SU-DHL-6 (cell line): Measurements from ENCODE around the gene APOC3.
"Not testable (repeated sequence)": the region's sequence is repeated elsewhere in the genome, so short reads cannot be mapped to it uniquely, and the experiment has no call there.

Experiments
- H2AFZ ChIP-seq: fragments of 200-600 bp; sonication (generic); 2 replicates; pipeline ENCODE4 v1.6.1; 2014; ENCODE audit warnings: low read depth, mild to moderate bottlenecking, moderate library complexity, mixed read lengths, antibody characterized with exemption, low read length; ENCODE audit not compliant: severe bottlenecking
- H3F3A ChIP-seq: fragments of 200-600 bp; shearing (Covaris generic); 2 replicates; pipeline ENCODE4 v1.6.0; 2016; ENCODE audit warnings: antibody characterized with exemption, mild to moderate bottlenecking; ENCODE audit not compliant: insufficient read depth
- H3K27ac ChIP-seq: fragments of 200-600 bp; sonication (generic); 2 replicates; pipeline ENCODE4 v1.5.1; 2016; ENCODE audit warnings: low read depth, mild to moderate bottlenecking, low read length, moderate library complexity, mixed read lengths
- H3K27me3 ChIP-seq: fragments of 200-600 bp; sonication (generic), shearing (Covaris generic); 2 replicates; pipeline ENCODE4 v1.6.0; 2014; ENCODE audit warnings: mild to moderate bottlenecking, low read length
- H3K36me3 ChIP-seq: fragments of 200-600 bp; sonication (generic); 2 replicates; pipeline ENCODE4 v1.6.1; 2014; ENCODE audit warnings: mild to moderate bottlenecking, low read length, mixed read lengths
- H3K4me2 ChIP-seq: fragments of 300-600, 200-600 bp; shearing (Covaris generic), sonication (generic); 2 replicates; pipeline ENCODE4 v1.6.0; 2014; ENCODE audit warnings: low read length, low read depth, mild to moderate bottlenecking; ENCODE audit not compliant: poor library complexity, severe bottlenecking
- H3K4me3 ChIP-seq: fragments of 200-600 bp; sonication (generic); 2 replicates; pipeline ENCODE4 v1.5.1; 2014; ENCODE audit warnings: antibody characterized with exemption, low read length, mild to moderate bottlenecking, mixed read lengths; ENCODE audit not compliant: insufficient read depth, poor library complexity, severe bottlenecking
- H3K79me2 ChIP-seq: fragments of 200-600 bp; sonication (generic); 2 replicates; pipeline ENCODE4 v1.6.1; 2014; ENCODE audit warnings: mild to moderate bottlenecking, low read length, moderate library complexity; ENCODE audit not compliant: insufficient read depth
- H3K9ac ChIP-seq: fragments of 200-600 bp; sonication (generic); 2 replicates; pipeline ENCODE4 v1.7.0; 2014; ENCODE audit warnings: mild to moderate bottlenecking, low read length
- H3K9me2 ChIP-seq: fragments of 200-600 bp; sonication (generic); replicated peaks from 2 replicates; pipeline ENCODE4 v1.6.1; 2014; ENCODE audit warnings: low read length; ENCODE audit not compliant: insufficient read depth
- H3K9me3 ChIP-seq: fragments of 200-600 bp; sonication (generic); 2 replicates; pipeline ENCODE4 v1.6.1; 2014; ENCODE audit warnings: low read length, mixed read lengths; ENCODE audit not compliant: insufficient read depth
- H4K20me1 ChIP-seq: fragments of 200-600 bp; sonication (generic); 2 replicates; pipeline ENCODE4 v1.6.1; 2014; ENCODE audit warnings: low read depth, mild to moderate bottlenecking, antibody characterized with exemption, low read length, moderate library complexity, mixed read lengths
- EZH2phosphoT487 ChIP-seq: fragments of 200-600 bp; sonication (generic), shearing (Covaris generic); conservative IDR thresholded peaks from 2 replicates; pipeline ENCODE4 v1.6.1; 2018; ENCODE audit warnings: mild to moderate bottlenecking, antibody characterized with exemption, low read length, moderate library complexity, mixed read lengths
- TF ChIP-seq, protein P1 (sequence below): fragments of 200-600 bp; sonication (generic); IDR thresholded peaks from one replicate; pipeline ENCODE4 v1.5.1; 2017; ENCODE audit warnings: antibody characterized with exemption, mild to moderate bottlenecking, low read length, moderate library complexity; ENCODE audit not compliant: insufficient read depth, poor library complexity, severe bottlenecking

APOC3 gene

GRCh38 chr11:116833816-116834534 is 4.3 kb downstream of the APOC3 start:
- Histone ChIP-seq H3K27me3 (no peaks in the 10 kb centered on the region), H3K36me3 (no peaks in the 10 kb centered on the region), H4K20me1 (no peaks in the 10 kb centered on the region), H2AFZ (no peak overlapping the region), H3K9me2 (no peaks in the 10 kb centered on the region), H3K79me2 (no peaks in the 10 kb centered on the region), H3K9me3 (no peaks in the 10 kb centered on the region), H3K4me3 (no peak overlapping the region), H3K4me2 (no peak overlapping the region), H3F3A (no peaks in the 10 kb centered on the region), H3K27ac (no peak overlapping the region), H3K9ac (no peak overlapping the region)
- TF ChIP-seq EZH2phosphoT487: no peak
- TF ChIP-seq, protein P1, sequence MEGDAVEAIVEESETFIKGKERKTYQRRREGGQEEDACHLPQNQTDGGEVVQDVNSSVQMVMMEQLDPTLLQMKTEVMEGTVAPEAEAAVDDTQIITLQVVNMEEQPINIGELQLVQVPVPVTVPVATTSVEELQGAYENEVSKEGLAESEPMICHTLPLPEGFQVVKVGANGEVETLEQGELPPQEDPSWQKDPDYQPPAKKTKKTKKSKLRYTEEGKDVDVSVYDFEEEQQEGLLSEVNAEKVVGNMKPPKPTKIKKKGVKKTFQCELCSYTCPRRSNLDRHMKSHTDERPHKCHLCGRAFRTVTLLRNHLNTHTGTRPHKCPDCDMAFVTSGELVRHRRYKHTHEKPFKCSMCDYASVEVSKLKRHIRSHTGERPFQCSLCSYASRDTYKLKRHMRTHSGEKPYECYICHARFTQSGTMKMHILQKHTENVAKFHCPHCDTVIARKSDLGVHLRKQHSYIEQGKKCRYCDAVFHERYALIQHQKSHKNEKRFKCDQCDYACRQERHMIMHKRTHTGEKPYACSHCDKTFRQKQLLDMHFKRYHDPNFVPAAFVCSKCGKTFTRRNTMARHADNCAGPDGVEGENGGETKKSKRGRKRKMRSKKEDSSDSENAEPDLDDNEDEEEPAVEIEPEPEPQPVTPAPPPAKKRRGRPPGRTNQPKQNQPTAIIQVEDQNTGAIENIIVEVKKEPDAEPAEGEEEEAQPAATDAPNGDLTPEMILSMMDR: no peak

DNA sequence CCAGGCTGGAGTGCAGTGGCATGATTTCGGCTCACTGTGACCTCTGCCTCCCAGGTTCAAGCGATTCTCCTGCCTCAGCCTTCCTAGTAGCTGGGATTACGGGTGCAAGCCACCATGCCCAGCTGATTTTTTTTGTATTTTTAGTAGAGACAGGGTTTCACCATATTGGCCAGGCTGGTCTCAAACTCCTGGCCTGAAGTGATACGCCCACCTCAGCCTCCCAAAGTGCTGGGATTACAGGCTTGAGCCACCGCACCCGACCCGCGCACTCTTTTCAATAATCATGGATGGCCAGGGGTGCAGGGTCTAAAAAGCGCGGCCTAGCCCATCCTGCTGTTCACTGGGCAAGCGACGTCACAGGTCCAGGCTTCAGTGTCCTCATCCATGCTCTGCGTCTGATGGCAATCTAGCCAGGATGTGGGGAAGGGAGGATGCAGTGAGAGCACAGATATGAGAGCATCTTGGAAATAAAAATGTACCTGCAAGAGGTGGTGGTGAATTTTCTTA is 4.9 kb downstream of the APOC3 start:
- not testable (repeated sequence) for H3K9me3 ChIP-seq, H3K79me2 ChIP-seq, H3K36me3 ChIP-seq, H3K27ac ChIP-seq, H3K27me3 ChIP-seq, H3K4me2 ChIP-seq, H3K9ac ChIP-seq, H3F3A ChIP-seq, H3K4me3 ChIP-seq, H2AFZ ChIP-seq, H4K20me1 ChIP-seq, H3K9me2 ChIP-seq

DNA sequence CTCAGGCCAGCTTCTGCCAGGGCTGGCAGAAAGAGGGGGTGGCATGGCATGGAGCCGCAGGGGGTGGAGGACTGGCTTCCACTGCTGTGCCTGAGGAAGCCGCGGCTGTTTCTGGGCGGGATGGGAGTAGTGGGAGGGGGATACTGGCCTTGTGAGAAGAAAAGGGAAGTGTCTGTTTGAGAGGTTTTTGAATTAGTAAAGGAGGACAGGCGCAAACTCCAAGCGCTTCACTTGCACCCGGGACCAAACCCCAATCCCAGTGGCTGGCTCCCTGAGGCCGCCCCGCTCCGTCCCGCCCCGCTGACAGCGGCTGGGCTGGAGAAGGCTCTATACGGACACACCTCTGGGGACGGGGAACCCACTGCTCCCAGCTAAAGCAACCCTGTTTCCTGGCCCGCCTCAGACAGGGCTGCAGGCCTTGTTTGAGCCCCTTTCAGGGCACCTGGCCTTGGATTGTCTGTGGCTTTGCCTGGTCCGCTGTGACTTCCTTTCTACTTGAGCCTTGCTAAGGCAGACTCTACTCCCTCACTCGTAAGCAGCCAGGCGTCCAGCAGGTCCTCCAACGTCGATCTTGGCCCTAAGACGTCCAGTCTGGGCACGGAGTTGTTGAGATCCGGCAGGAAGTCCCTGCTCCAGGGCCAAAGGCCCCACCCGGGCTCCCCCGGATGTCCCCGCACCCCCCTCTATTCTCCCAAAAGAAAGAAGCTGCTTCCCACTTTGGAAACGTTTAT is 5.5 kb downstream of the APOC3 start:
- peak overlapping the region; percentile 96 for H2AFZ ChIP-seq
- no peaks in the 10 kb centered on the region for H4K20me1 ChIP-seq
- no peaks in the 10 kb centered on the region for H3F3A ChIP-seq
- peak overlapping the region; percentile 59 for H3K9ac ChIP-seq
- peak overlapping the region; percentile 50 for H3K4me3 ChIP-seq
- no peaks in the 10 kb centered on the region for H3K79me2 ChIP-seq
- no peak overlapping the region for H3K27ac ChIP-seq
- peak overlapping the region; percentile 73 for H3K4me2 ChIP-seq
- TF ChIP-seq EZH2phosphoT487: no peak
- TF ChIP-seq, protein P1: no peak
- H3K9me3 ChIP-seq: no peaks in the 10 kb centered on the region
- H3K9me2 ChIP-seq: no peaks in the 10 kb centered on the region
- H3K27me3 ChIP-seq: no peaks in the 10 kb centered on the region
- H3K36me3 ChIP-seq: no peaks in the 10 kb centered on the region
